Naive thymus-derived CD8-positive, alpha-beta T cell (primary cell): ENCODE data around the gene WSB2. TPM values are rescaled to one million over a fixed set of nuclear protein-coding genes. Genes with fewer than 3 reads are reported as not detected.
"Not testable (repeated sequence)": the region's sequence is repeated elsewhere in the genome, so short reads cannot be mapped to it uniquely, and the experiment has no call there.

Experiments used
- ATAC-seq, 2 donors: fragments of 150-1000 bp; cut with Tn5 transposase in 1 of 2; sonication (Bioruptor Pico), chemical (Tn5 transposase) in 1 of 2; 1 replicate in 1 of 2; 2 replicates in 1 of 2; pipeline ENCODE4 v1.10.0; 2021; ENCODE audit warnings: mild to moderate bottlenecking in 2 of 2, moderate library complexity in 2 of 2
- POLR2A ChIA-PET: fragments of 350-600 bp; sonication (Branson Sonifier 250); formaldehyde crosslinking; loops from one replicate; lab custom pipeline; 2021; ENCODE audit warnings: antibody characterized with exemption; lab: Charles Lee
- DNase-seq, 10 donors: peaks; one replicate each; pipeline versions ENCODE4 v3.0.0 to v3.0.0-alpha.2; 2020 to 2022
- H3K27ac Mint-ChIP-seq, 10 donors: one replicate each; pipeline ENCODE4 v1.8.0; 2020 to 2022; ENCODE audit warnings: mild to moderate bottlenecking in 10 of 10, mixed read lengths in 10 of 10, moderate library complexity in 4 of 10, inconsistent platforms in 1 of 10
- H3K27me3 Mint-ChIP-seq, 5 donors: one replicate each; pipeline ENCODE4 v1.8.0; 2021 to 2022; ENCODE audit warnings: mixed read lengths in 5 of 5
- H3K36me3 Mint-ChIP-seq, 3 donors: one replicate each; pipeline ENCODE4 v1.8.0; 2020 to 2022; ENCODE audit warnings: mixed read lengths in 3 of 3, mild to moderate bottlenecking in 2 of 3, inconsistent platforms in 1 of 3
- H3K4me1 Mint-ChIP-seq, 4 donors: one replicate each; pipeline ENCODE4 v1.8.0; 2021 to 2022; ENCODE audit warnings: mixed read lengths in 4 of 4
- H3K4me3 Mint-ChIP-seq, 10 donors: one replicate each; pipeline ENCODE4 v1.8.0; 2020 to 2022; ENCODE audit warnings: mild to moderate bottlenecking in 10 of 10, mixed read lengths in 10 of 10, moderate library complexity in 6 of 10, inconsistent platforms in 1 of 10
- H3K9me3 Mint-ChIP-seq, 9 donors: one replicate each; pipeline ENCODE4 v1.8.0; 2020 to 2022; ENCODE audit warnings: mixed read lengths in 9 of 9, mild to moderate bottlenecking in 3 of 9, inconsistent platforms in 1 of 9, moderate library complexity in 1 of 9
- polyA plus RNA-seq, 3 donors: library from polyadenylated mRNA; unstranded; fragments of 300-500 nt; fragmentation: Illumina TruSeq; gene quantifications; one replicate each; pipeline ENCODE4 v1.2.3, GENCODE V29; 2021
- total RNA-seq, 8 experiments: library from RNA in 2 of 8; stranded (reverse) in 2 of 8; gene quantifications; one replicate each; pipeline ENCODE4 v1.2.3 and lab custom pipeline; 2021 to 2026

The WSB2 gene
- total and polyA plus RNA-seq, 5 experiments from 2014 or later, result 7.7 to 18.6 (median 14.8) TPM

- ATAC-seq, result no peak
- H3K27me3 Mint-ChIP-seq, result peaks cover 0 to 5% (median 0%) of the 10 kb centered on the region in 5 donors
- H3K9me3 Mint-ChIP-seq, result no peaks in the 10 kb centered on the region
- H3K36me3 Mint-ChIP-seq, result no peaks in the 10 kb centered on the region
- H3K27ac Mint-ChIP-seq, result no peak overlapping the region
- no peak overlapping the region for H3K4me3 Mint-ChIP-seq
- no peak for DNase-seq
- POLR2A ChIA-PET, result no interaction called here
- H3K4me1 Mint-ChIP-seq, result peaks cover 0 to under 1% (median under 1%) of the 10 kb centered on the region in 4 donors
Observed at GRCh38 chr12:118010903-118011302, 50.1 kb downstream of the WSB2 start.

DNA sequence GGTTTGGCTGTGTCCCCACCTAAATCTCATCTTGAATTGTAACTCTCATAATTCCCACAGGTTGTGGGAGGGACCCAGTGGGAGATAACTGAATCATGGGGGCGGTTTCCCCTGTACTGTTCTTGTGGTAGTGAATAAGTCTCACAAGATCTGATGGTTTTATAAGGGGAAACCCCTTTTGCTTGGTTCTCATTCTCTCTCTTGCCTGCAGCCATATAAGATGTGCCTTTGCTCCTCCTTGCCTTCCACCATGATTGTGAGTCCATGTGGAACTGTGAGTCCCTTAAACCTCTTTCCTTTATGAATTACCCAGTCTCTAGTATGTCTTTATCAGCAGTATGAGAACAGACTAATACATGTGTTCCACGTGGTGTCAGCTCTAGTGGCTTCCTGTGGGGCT is 61.2 kb downstream of the WSB2 start:
- H3K9me3 Mint-ChIP-seq, H3K4me3 Mint-ChIP-seq, H3K36me3 Mint-ChIP-seq, ATAC-seq, DNase-seq, H3K4me1 Mint-ChIP-seq, H3K27ac Mint-ChIP-seq, POLR2A ChIA-PET, H3K27me3 Mint-ChIP-seq: not testable (repeated sequence)

DNA sequence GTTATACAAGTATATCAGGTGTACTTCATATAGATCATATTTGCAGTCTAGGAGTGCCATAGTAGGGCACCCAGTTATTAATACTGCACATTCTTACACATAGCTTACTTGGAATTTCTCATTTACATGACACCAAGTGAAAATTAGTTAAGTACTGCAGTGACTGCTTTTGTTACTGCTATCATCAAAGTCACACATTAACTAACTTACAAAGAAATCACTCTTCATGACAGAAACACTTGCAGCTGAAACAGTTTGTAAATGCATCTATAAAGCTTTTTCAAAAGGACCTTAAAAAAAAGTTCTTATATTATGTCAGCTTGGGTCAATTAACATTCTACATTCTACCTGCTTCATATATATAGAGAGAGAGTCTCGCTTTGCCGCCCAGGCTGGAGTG is 62.3 kb downstream of the WSB2 start:
- peaks cover 0 to 3% (median 0%) of the 10 kb centered on the region in 4 donors for H3K4me1 Mint-ChIP-seq
- H3K36me3 Mint-ChIP-seq, result peaks cover 0 to 4% (median 0%) of the 10 kb centered on the region in 3 donors
- no peak overlapping the region for H3K27ac Mint-ChIP-seq
- H3K27me3 Mint-ChIP-seq, result peaks cover 0 to 15% (median 6%) of the 10 kb centered on the region in 5 donors
- POLR2A ChIA-PET, result no interaction called here
- H3K9me3 Mint-ChIP-seq, result peaks cover 0 to 14% (median 2%) of the 10 kb centered on the region in 9 donors
- H3K4me3 Mint-ChIP-seq, result no peak overlapping the region
- ATAC-seq (no peak), DNase-seq (no peak)

- Mint-ChIP-seq H3K27me3 (peaks cover 5 to 28% (median 13%) of the 10 kb centered on the region in 5 donors), H3K4me1 (no peaks in the 10 kb centered on the region), H3K9me3 (peaks cover 0 to 10% (median 3%) of the 10 kb centered on the region in 9 donors), H3K36me3 (no peaks in the 10 kb centered on the region), H3K4me3 (no peak overlapping the region), H3K27ac (no peak overlapping the region)
- POLR2A ChIA-PET, result no interaction called here
- ATAC-seq (no peak), DNase-seq (no peak)
Observed at GRCh38 chr12:117994551-117995438, 66.2 kb downstream of the WSB2 start.

GRCh38 chr12:117986705-117987469 is 74.1 kb downstream of the WSB2 start:
- Mint-ChIP-seq H3K4me3 (no peak overlapping the region), H3K9me3 (peaks cover 0 to 8% (median 3%) of the 10 kb centered on the region in 9 donors), H3K27ac (no peak overlapping the region), H3K4me1 (no peaks in the 10 kb centered on the region), H3K36me3 (peaks cover 0 to 4% (median 2%) of the 10 kb centered on the region in 3 donors), H3K27me3 (peaks cover 7 to 24% (median 16%) of the 10 kb centered on the region in 5 donors)
- POLR2A ChIA-PET, result no interaction called here
- no peak for DNase-seq
- no peak for ATAC-seq

DNA sequence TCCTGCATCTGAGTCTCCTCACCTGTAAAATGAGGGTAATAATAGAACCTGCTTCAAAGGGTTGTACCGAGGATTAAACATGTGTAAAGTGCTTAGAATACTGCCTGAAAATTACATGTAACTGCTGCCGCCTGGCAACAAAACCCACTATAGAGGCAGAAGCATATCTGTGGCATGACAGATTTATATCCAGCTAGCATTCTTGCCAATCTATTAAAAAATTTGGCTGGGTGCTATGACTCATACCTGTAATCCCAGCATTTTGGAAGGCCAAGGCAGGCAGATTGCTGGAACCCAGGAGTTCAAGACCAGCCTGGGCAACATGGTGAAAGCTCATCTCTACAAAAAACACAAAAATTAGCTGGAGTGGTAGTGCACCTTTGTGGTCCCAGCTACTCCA is 75.8 kb downstream of the WSB2 start:
- no peaks in the 10 kb centered on the region for H3K4me1 Mint-ChIP-seq
- H3K9me3 Mint-ChIP-seq, result peaks cover 0 to 6% (median 3%) of the 10 kb centered on the region in 9 donors
- ATAC-seq (no peak), DNase-seq (no peak)
- peaks cover 4 to 16% (median 11%) of the 10 kb centered on the region in 5 donors for H3K27me3 Mint-ChIP-seq
- POLR2A ChIA-PET, result no interaction called here
- no peak overlapping the region for H3K4me3 Mint-ChIP-seq
- H3K36me3 Mint-ChIP-seq, result peaks cover 0 to 4% (median 2%) of the 10 kb centered on the region in 3 donors
- peak overlapping the region in 1 of 10 donors; percentile 9 for H3K27ac Mint-ChIP-seq

Other genes with a start within 250 kb of the WSB2 start
- gene KSR2, start 92.2 kb downstream of the WSB2 start, total RNA-seq, result not detected
- gene KSR2, start 92.2 kb downstream of the WSB2 start, polyA plus RNA-seq, result not detected
- 10 to 100 TPM; 16.7 to 18.4 TPM for gene RFC5, start 44.5 kb downstream of the WSB2 start, total RNA-seq
- 10 to 100 TPM; 12.3 to 16.1 (median 12.5) TPM for gene RFC5, start 44.5 kb downstream of the WSB2 start, polyA plus RNA-seq
- gene VSIG10, start 42.8 kb upstream of the WSB2 start, total RNA-seq, result 1 to 10 TPM; 3.2 to 5.0 TPM
- 1 to 10 TPM; 2.0 to 3.1 (median 2.1) TPM for gene VSIG10, start 42.8 kb upstream of the WSB2 start, polyA plus RNA-seq
- 10 to 100 TPM; 85.2 to 86.7 TPM for gene PEBP1, start 74.9 kb upstream of the WSB2 start, total RNA-seq
- gene PEBP1, start 74.9 kb upstream of the WSB2 start, polyA plus RNA-seq, result 100 to 1,000 TPM; 290 to 344 (median 340) TPM